ENCODE results near the gene ETV7.
A peak's percentile ranks its signal among the peaks of the same experiment; 100 is the strongest.

The ETV7 gene

DNA sequence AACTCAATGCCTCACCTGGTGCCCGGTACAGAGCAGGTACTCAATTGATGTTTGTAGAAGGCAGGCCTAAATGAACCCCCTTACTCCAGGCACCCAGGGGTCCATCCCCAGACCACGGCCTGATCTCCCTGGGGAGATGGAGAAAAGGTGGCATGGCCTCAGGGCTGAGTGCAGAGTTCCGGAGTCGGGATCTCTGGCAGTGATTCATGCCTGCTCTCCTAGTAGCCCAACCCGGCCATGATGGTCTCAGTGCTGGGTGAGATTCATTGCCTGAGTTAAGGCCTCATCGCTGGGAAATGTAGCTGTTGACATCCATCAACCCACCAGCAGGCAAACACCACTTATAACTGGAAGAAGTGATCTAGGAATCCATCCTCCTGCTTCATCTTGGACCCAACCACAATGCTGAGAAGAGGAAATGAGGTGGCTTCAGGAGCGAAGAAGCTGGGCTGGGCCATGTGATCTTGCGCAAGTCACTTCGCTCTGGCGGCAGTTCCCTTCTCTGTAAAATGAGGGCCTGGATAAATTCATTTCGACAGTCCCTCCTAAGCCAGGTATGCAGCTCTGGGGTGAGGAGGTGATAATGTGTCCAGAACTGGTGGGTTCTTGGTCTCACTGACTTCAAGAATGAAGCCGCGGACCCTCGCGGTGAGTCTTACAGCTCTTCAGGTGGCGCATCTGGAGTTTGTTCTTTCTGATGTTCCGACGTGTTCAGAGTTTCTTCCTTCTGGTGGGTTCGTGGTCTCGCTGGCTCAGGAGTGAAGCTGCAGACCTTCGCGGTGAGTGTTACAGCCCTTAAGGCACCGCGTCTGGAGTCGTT is 24.7 kb downstream of the ETV7 start:
- TF ChIP-seq, protein P1, sequence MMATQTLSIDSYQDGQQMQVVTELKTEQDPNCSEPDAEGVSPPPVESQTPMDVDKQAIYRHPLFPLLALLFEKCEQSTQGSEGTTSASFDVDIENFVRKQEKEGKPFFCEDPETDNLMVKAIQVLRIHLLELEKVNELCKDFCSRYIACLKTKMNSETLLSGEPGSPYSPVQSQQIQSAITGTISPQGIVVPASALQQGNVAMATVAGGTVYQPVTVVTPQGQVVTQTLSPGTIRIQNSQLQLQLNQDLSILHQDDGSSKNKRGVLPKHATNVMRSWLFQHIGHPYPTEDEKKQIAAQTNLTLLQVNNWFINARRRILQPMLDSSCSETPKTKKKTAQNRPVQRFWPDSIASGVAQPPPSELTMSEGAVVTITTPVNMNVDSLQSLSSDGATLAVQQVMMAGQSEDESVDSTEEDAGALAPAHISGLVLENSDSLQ (IDR thresholded peaks at IDR 0.05): no peak
- TF ChIP-seq ARNT (IDR thresholded peaks at IDR 0.05) (no peak), CTBP1 (IDR thresholded peaks at IDR 0.05; ENCODE audit: borderline replicate concordance) (no peak), NFRKB (IDR thresholded peaks at IDR 0.05) (no peak), L3MBTL2 (conservative IDR thresholded peaks at IDR 0.05) (no peak), ELF4 (IDR thresholded peaks at IDR 0.05) (no peak), LEF1 (IDR thresholded peaks at IDR 0.05; ENCODE audit: borderline replicate concordance) (no peak), BHLHE40 (IDR thresholded peaks at IDR 0.05; ENCODE audit: borderline replicate concordance) (no peak), FOXK2 (IDR thresholded peaks at IDR 0.05) (no peak)
- DNase-seq (ENCODE audit: extremely low spot score): no peak
- ChIA-PET CTCF (interaction anchor here (0.8 kb wide), 1 partner anchor 61 kb away, joined by 5 read pairs; no protein-coding TSS in a partner anchor), POLR2A (no interaction called here)

DNA sequence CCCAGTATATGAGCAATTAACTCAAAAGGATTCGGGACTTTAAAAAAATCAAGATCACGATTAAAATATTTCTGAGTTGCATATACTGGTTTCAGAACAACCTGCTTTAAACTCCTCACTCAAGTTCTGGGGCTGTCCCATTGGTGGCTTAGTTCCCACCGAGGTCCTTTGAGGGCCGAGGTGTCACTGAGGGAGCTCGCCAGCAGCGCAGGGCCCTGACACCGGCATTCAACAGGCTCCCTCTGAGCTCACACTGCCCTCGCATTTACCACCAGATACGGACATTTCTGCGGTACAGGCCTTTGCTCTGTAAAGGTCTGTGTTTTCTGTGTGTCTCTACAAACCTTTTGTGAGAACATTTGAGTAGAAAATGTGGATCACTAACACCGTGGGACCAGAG is 26.4 kb downstream of the ETV7 start:
- TF ChIP-seq NFRKB (IDR thresholded peaks at IDR 0.05) (no peak), LEF1 (IDR thresholded peaks at IDR 0.05; ENCODE audit: borderline replicate concordance) (no peak), BHLHE40 (IDR thresholded peaks at IDR 0.05; ENCODE audit: borderline replicate concordance) (no peak), L3MBTL2 (conservative IDR thresholded peaks at IDR 0.05) (no peak), TARDBP (IDR thresholded peaks at IDR 0.05) (no peak), ZNF384 (IDR thresholded peaks at IDR 0.05) (no peak), FOXA1 (IDR thresholded peaks at IDR 0.05) (no peak), HDGF (IDR thresholded peaks at IDR 0.05; ENCODE audit: borderline replicate concordance) (no peak), FOXK2 (IDR thresholded peaks at IDR 0.05) (no peak), ELF4 (IDR thresholded peaks at IDR 0.05) (no peak), FOXM1 (IDR thresholded peaks at IDR 0.05; ENCODE audit: borderline replicate concordance) (no peak), SP1 (IDR thresholded peaks at IDR 0.05) (no peak), ARNT (IDR thresholded peaks at IDR 0.05) (no peak), CTBP1 (IDR thresholded peaks at IDR 0.05; ENCODE audit: borderline replicate concordance) (no peak), SUZ12 (IDR thresholded peaks at IDR 0.05) (no peak)
- TF ChIP-seq, protein P1 (IDR thresholded peaks at IDR 0.05): no peak
- POLR2A ChIA-PET: no interaction called here
- no peak for DNase-seq (ENCODE audit: extremely low spot score)
- CTCF ChIA-PET: interaction anchor here (1.0 to 2.6 kb wide), 3 partner anchors 14 to 237 kb away, joined by 3 to 12 read pairs (median 6); no protein-coding TSS in a partner anchor

DNA sequence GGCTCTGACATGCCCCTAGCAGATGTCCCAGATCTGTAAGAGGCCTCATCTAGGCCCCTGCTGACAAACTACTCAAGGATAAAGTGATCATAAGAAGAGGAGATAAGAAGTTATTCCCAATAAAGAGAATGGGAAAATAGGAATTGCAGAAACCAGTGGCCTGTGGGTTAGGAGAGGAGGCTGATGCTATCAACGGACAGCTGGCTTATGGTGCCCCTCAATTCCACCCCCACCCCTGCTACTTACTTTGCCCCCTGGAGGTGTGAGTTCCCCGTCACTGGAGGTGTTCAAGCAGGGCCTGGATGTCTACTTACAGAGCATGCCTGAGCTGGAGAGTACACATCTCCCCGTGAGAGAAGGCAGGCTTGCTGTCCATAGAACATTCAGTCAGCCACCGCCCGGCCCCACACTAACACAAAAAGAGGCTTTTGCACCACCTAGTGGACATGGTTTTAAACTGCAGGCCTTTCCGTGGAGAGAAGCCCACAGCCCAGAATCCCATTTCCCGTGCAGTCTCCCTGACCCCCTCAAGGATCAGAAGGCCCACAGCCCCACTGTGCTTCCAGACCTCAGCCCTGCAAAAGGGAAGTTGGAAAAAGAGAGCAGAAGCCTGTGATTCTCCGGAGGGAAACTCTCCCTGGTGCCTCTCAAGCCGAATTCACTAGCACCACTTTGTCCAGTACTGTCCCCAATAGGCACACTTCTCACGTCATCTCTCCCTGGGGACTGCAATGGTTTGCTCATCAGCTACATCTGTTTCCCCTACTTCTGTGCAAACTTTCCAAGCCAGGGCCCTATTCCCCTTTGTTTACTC is 27.0 kb downstream of the ETV7 start:
- ChIA-PET CTCF (interaction anchor here (1.0 to 2.6 kb wide), 5 partner anchors 19 to 622 kb away, joined by 3 to 12 read pairs (median 4); partner anchors contain the start of gene BNIP5), POLR2A (no interaction called here)
- DNase-seq (ENCODE audit: extremely low spot score): peak; percentile 87
- no peak for TF ChIP-seq L3MBTL2 (conservative IDR thresholded peaks at IDR 0.05)

DNA sequence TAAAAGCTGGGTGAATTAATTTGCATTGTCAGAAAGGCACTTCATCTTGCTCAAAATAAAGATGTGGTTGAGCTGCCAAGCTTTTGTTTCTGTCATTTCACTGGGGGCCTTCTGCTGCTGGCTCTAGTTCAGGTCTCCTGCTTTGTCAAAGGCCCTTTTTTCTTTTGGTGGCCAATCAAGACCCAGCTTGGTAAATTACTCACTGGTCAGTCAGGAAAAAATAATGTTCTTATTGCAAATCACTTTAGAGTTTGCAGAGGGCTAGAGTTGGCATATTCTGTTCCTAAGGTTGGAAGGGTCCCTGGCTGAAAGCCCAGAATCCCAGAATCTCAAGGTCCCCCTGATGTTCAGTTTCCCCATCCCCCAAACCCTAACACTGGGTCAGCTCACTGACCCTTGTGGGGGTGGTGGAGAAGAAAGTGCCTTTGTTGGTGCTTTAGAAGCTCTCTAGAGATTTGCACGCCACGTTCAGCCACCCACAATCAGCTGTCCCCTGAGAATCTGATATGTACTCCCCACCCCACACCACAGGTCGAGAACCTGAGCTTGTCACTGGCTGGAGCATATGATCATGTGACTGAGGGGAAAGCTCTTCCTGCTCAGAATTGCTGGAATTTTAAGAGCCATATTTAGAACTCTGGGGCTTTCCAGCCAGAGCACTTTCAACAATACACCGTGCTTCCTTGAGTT is 29.1 kb downstream of the ETV7 start:
- ChIA-PET POLR2A (no interaction called here), CTCF (interaction anchor here (0.8 to 1.6 kb wide), 3 partner anchors 12 to 56 kb away, joined by 3 to 7 read pairs (median 3); no protein-coding TSS in a partner anchor)
- no peak for DNase-seq (ENCODE audit: extremely low spot score)
- TF ChIP-seq HDGF (IDR thresholded peaks at IDR 0.05; ENCODE audit: borderline replicate concordance) (no peak), FOXK2 (IDR thresholded peaks at IDR 0.05) (no peak), SP1 (IDR thresholded peaks at IDR 0.05) (no peak), L3MBTL2 (conservative IDR thresholded peaks at IDR 0.05) (no peak), FOXM1 (IDR thresholded peaks at IDR 0.05; ENCODE audit: borderline replicate concordance) (no peak), LEF1 (IDR thresholded peaks at IDR 0.05; ENCODE audit: borderline replicate concordance) (no peak), TARDBP (IDR thresholded peaks at IDR 0.05) (no peak), ARNT (IDR thresholded peaks at IDR 0.05) (no peak), SUZ12 (IDR thresholded peaks at IDR 0.05) (no peak), ZNF384 (IDR thresholded peaks at IDR 0.05) (no peak), BHLHE40 (IDR thresholded peaks at IDR 0.05; ENCODE audit: borderline replicate concordance) (no peak), NFRKB (IDR thresholded peaks at IDR 0.05) (no peak)
- TF ChIP-seq, protein P1 (IDR thresholded peaks at IDR 0.05): no peak

DNA sequence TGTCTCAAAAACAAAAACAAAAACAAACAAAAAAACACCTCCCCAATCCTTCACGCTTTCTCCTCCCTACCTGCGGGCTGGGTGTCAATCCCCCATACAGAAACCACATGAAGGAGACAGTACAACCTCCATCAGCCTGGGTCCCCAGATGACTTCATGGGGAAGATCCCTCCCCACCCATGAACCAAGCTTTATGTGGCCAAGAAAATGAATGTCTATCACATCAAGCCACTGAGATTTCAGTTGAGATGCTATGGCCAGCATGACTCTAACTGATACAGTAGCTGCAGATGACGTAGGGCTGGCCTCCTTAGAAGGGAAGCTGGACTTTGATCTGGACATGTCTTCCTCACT is 29.6 kb downstream of the ETV7 start:
- POLR2A ChIA-PET: interaction anchor here (0.9 kb wide), 1 partner anchor 65 kb away, joined by 3 read pairs; no protein-coding TSS in a partner anchor
- CTCF ChIA-PET: interaction anchor here (0.8 to 1.6 kb wide), 3 partner anchors 12 to 55 kb away, joined by 3 to 7 read pairs (median 3); no protein-coding TSS in a partner anchor
- no peak for DNase-seq (ENCODE audit: extremely low spot score)
- TF ChIP-seq ELF4 (IDR thresholded peaks at IDR 0.05): no peak
- no peak for TF ChIP-seq HDGF (IDR thresholded peaks at IDR 0.05; ENCODE audit: borderline replicate concordance)
- no peak for TF ChIP-seq SP1 (IDR thresholded peaks at IDR 0.05)
- no peak for TF ChIP-seq NFRKB (IDR thresholded peaks at IDR 0.05)
- TF ChIP-seq FOXA1 (IDR thresholded peaks at IDR 0.05): no peak
- TF ChIP-seq FOXM1 (IDR thresholded peaks at IDR 0.05; ENCODE audit: borderline replicate concordance): no peak
- no peak for TF ChIP-seq TARDBP (IDR thresholded peaks at IDR 0.05)
- TF ChIP-seq FOXK2 (IDR thresholded peaks at IDR 0.05): no peak
- TF ChIP-seq ZNF384 (IDR thresholded peaks at IDR 0.05): no peak
- TF ChIP-seq L3MBTL2 (conservative IDR thresholded peaks at IDR 0.05): no peak
- TF ChIP-seq ARNT (IDR thresholded peaks at IDR 0.05): no peak
- TF ChIP-seq CTBP1 (IDR thresholded peaks at IDR 0.05; ENCODE audit: borderline replicate concordance): no peak

Measured in HEK293T (cell line).